HG03045 (cell line): ENCODE data around the gene HPGD.

Experiments
- ATAC-seq: cut with Tn5 transposase; IDR thresholded peaks from one replicate; pipeline ENCODE4 v1.9.1; 2021; ENCODE audit warnings: mild to moderate bottlenecking, moderate library complexity; ENCODE audit not compliant: unreplicated experiment

HPGD gene

DNA sequence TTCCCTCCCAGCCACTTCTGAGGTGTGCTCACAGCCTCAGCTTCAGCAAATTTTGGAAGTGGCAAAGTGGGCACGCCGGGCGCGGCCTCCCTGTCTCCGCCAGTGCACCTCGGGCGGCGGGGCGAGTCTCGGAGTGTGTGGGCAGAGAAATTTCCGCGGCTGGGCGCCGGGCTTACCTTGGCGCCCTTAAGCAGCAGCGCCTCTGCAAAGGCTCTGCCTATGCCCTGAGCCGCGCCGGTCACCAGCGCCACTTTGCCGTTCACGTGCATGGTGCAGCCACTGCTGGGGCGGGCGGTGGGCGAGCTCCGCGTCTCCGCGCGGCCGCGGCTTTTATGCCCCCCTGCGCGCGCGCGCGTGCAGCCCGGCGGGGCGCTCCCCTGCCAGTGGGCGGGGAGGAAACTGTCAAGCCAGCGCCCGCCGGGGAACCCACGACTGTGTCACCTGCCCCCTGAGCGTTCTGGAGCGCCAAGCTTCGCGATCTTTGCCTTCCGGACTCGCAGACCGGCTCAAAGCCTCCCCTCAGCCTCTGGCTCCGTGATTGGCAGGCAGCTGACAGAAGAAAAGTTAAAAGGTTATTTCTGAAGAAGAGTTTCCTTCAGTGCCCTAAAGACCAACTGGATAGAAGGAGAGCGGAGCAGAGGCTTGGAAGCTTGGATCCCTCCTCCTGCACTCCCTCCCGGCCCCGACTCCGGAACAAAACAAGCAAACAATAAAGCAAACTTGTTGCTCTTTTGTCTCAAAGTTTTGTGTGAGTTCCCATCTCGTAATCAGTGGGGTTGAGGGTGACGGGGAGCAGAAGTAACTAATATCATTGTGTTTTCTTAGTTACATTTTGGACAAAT lies at the start of gene HPGD:
HPGD (minus strand) TSS at position 306 of the 842 bp plus-strand sequence; CDS start at position 269, 37 bp downstream.
- ATAC-seq = peak; percentile 75

DNA sequence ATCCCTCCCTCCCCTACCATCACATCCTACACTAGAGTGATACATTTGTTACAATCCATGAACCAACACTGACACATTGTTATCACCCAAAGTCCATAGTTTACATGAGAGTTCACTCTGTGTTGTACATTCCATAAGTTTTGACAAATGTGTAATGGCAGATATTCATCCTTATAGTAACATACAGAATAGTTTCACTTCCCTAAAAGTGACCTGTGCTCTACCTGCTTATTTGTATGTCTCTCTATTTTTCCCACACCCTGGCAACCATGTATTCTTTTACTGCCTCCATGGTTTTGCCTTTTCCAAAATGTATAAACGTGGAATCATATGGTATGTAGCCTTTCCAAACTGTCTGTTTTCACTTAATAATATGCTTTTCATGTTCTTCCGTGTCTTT lies 42.2 kb upstream of the HPGD start:
- ATAC-seq = no peak

- no peak for ATAC-seq
Measured at GRCh38 chr4:174563399-174563798, 41.1 kb upstream of the HPGD start.

GRCh38 chr4:174561560-174561959 lies 39.3 kb upstream of the HPGD start:
- ATAC-seq = no peak

DNA sequence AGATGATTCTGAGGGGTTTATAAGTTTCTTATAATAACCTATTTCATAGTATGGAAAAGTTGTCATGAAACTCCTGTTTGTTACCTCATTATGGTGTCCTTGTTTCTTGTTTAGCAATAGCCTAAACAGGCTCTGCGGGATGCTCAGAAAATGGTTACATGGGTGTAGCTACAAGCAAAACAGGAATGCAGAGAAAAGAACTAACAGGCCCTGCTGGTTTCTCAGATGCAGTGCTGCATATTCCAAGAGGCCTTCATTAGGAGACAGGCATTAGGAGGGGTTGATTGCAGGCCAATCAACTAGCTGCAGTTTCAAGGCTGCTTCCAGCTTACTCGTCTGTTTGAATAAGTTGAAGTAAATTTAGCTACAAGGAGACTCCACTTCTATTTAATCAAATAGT lies 37.6 kb upstream of the HPGD start:
- no peak for ATAC-seq

- no peak for ATAC-seq
Measured at GRCh38 chr4:174555789-174556630, 33.7 kb upstream of the HPGD start.

DNA sequence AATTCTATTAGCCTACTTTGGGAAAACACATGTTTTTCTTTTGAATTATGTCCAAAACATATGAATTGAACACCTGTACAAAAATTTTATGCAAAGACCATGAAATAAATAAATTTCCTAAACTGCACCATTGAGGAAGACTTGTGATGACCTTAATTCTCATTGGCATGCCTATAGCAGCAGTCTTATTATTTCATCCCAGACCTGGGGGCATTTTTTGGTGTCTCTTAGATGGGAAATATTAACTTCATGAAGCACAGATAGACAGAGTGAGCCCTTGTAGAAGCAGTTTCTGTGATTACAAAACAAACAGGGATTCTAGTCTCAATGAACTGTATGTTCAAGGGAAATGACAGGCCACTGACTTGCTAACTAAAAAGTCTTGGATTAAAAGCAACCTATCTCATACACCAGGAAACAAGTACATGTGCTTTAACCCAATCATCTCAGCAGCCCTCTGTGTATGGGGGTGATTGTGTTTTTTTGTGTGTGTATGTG lies 32.0 kb upstream of the HPGD start:
- no peak for ATAC-seq

DNA sequence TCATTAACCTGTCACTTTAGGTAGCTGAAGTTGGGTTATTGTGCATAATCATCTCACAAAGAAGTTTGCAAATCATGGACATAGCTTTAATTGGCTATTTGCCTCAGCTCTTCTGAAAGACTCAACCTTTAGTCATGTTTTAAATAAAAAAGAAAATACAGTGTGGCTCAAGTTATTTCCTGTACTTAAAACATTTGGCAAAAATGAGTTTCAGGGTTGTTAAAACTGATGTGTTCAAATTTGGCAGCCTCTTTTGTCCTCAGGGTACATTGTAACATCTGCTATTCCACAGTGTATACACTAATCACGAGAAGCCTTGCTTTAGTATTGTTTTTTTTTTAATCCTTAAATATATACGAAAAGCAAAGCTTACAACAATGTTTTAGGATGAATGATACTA lies 31.5 kb upstream of the HPGD start:
- ATAC-seq = no peak

DNA sequence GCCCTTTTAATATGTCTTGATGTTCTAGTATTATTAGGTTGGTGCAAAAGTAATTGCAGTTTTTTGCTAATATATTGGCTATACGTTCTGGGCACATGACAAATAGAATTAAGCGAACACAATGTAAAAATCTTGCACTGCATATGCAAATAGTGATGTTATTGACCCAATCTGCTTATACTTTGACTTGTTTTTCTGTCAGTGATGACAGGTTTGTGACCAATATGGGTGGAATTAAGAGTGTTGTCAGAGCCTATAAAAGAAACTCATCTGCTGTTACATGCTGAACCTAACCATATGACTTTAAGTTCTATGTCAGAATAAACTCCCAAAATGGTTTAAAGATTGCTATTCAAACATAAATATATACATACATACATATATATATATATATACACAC lies 30.7 kb upstream of the HPGD start:
- no peak for ATAC-seq

- no peak for ATAC-seq
Measured at GRCh38 chr4:174550541-174550940, 28.3 kb upstream of the HPGD start.

GRCh38 chr4:174549721-174550120 lies 27.4 kb upstream of the HPGD start:
- ATAC-seq = no peak

GRCh38 chr4:174545268-174545667 lies 23.0 kb upstream of the HPGD start:
- ATAC-seq = no peak

DNA sequence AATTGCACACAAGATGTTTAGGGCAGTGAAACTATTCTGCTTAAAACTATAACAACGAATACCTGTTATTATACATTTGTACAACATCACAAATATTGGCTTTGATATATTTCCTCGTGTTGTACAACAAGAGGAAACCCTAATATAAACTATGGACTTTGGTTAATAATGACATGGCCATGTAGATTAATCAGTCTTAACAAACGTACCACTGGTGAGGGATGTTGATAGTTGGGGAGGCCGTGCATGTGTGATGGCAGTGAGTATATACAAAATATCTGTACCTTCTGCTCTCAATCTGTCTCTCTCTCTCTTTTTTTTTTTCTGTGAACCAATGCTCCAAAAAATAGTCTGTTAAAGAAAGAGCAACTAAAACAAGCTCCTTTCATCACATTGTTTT lies 22.2 kb upstream of the HPGD start:
- no peak for ATAC-seq

DNA sequence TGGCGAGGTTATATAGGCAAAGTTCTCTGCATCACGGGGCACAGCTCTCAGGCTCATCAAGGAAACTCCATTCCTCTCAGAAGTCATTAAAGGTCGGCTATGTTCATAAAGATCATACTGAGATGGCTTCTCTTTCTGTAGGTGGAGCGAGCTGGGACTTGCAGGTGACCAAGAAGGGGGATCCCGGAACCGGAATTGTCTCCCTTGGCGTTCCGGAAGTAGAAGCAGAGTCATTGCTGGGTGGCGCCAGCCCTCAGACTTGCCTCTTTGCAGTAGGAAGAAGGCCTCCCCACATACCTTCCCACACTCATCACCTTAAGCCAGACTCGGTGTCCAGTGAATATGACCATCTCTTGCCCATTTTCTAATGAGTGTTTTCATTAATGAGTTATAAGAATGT lies 17.9 kb upstream of the HPGD start:
- no peak for ATAC-seq

DNA sequence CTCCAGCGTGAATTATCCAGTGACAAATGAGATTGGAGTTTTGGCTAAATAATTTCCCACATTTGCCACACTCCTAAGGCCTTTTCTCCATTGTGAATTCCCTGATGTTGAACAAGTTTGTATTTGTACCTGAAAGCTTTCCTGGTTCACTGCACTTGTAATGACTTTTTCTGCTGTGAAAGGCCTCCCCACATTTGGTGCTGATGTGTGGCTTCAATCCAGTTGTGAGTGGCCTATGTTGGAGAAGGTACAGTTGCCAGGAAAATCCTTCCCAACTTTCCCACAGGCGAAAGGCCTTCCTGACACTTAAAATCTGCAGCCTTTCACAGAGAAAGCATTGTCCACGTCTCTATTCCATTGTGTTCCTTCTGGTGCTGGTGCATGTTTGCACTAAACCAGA lies 17.3 kb upstream of the HPGD start:
- ATAC-seq = no peak

DNA sequence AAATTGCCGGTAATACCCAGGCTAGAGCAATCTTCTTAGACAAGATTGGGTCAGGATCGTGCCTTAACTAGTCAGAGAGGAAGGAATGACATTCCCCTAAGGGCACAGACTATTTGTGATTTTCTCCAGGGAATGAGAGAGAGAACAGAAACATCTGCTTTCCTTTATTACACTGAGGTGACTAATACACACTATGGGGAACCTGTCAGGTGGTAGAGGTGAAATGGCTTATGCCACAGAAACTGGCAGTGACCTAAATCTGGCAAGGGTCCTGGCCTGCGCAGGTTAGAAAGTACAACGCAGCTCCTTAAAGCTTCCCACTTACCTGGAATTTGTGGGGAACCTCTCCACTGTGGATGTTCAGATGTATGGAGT lies 16.6 kb upstream of the HPGD start:
- ATAC-seq = no peak

DNA sequence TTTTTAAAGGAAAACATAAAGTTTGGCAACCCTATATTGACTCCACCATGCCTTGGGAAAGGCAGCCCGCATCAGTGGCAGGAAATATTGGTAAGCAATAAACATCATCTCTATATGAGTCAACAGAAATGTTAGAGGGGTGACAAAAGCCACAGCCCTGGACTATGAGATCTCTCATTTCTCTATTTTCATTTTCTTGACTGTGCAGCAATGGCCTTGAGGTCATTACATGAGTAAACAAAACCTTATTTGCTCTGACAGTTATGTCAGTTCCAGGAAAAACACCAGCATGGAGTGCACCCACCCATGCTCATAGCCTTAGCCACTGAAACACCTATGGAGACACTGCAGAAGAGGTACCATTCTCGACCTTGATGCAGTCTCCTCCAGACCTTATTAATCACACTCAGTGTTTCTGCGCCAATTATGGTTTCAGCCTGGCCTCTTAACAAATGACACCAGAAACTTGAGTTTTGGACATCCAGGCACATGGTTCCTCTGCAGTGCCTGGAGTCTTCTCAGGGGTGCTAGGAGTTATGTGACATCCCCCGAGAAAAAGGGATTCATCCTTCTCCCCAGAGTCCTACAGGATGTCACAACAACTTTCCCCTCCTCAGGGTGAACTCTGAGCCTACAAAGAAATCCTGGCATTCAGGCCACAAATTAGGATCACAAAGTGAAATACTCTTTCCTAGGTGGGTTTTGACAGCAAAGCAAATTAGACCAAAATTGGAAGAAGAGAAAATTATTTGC lies 16.0 kb upstream of the HPGD start:
- peak; percentile 98 for ATAC-seq

- peak; percentile 20 for ATAC-seq
Measured at GRCh38 chr4:174537634-174538033, 15.3 kb upstream of the HPGD start.

GRCh38 chr4:174534461-174534860 lies 12.2 kb upstream of the HPGD start:
- ATAC-seq = no peak

GRCh38 chr4:174532445-174532844 lies 10.2 kb upstream of the HPGD start:
- ATAC-seq = no peak

GRCh38 chr4:174531486-174531885 lies 9.2 kb upstream of the HPGD start:
- ATAC-seq = no peak
